ENCODE data around the gene MGAT2. TPM values are rescaled to one million over a fixed set of nuclear protein-coding genes. Genes with fewer than 3 reads are reported as not detected.

MGAT2 gene
- total RNA-seq, 1 experiment from 2014 or later, result 22.9 TPM

- TF ChIP-seq REST (IDR thresholded peaks at IDR 0.05; ENCODE audit: low read depth) (no peak), ZNF274 (IDR thresholded peaks at IDR 0.05; ENCODE audit: low read depth, low read length) (no peak), SIN3A (IDR thresholded peaks at IDR 0.05; ENCODE audit: low read depth) (peak; percentile 76), ELF1 (IDR thresholded peaks at IDR 0.05; ENCODE audit: borderline replicate concordance, low read depth) (peak; percentile 67)
Observed at GRCh38 chr14:49633640-49634546, 13.3 kb downstream of the MGAT2 start (continued).

GRCh38 chr14:49634547-49635334, 14.1 kb downstream of the MGAT2 start, which contains the start of gene DNAAF2:
DNAAF2 (minus strand) TSS chr14:49635244; CDS start chr14:49635149, 95 bp downstream.
- ChIA-PET POLR2A (interaction anchor here (0.8 to 2.7 kb wide), 9 partner anchors 10 to 369 kb away, joined by 3 to 17 read pairs (median 4); partner anchors contain the start of genes MGAT2 and RPL36AL), RAD21 (ENCODE audit: low non-redundant PET in 1 of 2, low total read pairs in 2 of 2, uncharacterized antibody in 2 of 2, unreplicated experiment in 2 of 2) (interaction anchor here (0.5 to 1.1 kb wide), 3 partner anchors 14 to 172 kb away, joined by 3 to 5 read pairs (median 3); partner anchors contain the start of genes KLHDC2 (in 1 of the 2), MGAT2 (in 1 of the 2) and RPL36AL (in 1 of the 2)), CTCF (interaction anchor here (0.8 to 2.1 kb wide), 19 partner anchors 11 to 470 kb away, joined by 3 to 17 read pairs (median 6); partner anchors contain the start of genes KLHDC1, KLHDC2, MGAT2 and NEMF)
- Histone ChIP-seq H3K27me3 (ENCODE audit: insufficient read depth, low read length) (no peaks in the 10 kb centered on the region), H3K4me3 (replicated peaks in 1 of 2; ENCODE audit: low read depth in 1 of 2, low read length in 2 of 2) (peak within 1 kb of the TSS; percentile 83 to 95), H3K9me2 (ENCODE audit: insufficient read depth) (no peaks in the 10 kb centered on the region), H3K4me2 (ENCODE audit: low read length) (peak within 1 kb of the TSS; percentile 87), H3K9me3 (ENCODE audit: control insufficient read depth in 1 of 2, insufficient read depth in 1 of 2, low read depth in 1 of 2, low read length in 2 of 2) (no peaks in the 10 kb centered on the region), H2AFZ (ENCODE audit: low read depth, low read length, poor library complexity, severe bottlenecking) (no peak within 1 kb of the TSS), H3K79me2 (ENCODE audit: insufficient read depth, low read length) (peaks cover 93% of the 10 kb centered on the region), H4K20me1 (ENCODE audit: insufficient read depth) (no peaks in the 10 kb centered on the region; the same call in 1 of the 2 replicates), H3K4me1 (ENCODE audit: control insufficient read depth in 1 of 2, insufficient read depth in 2 of 2, low read length in 2 of 2) (peaks cover 6 to 21% of the 10 kb centered on the region in 2 experiments), H3K27ac (ENCODE audit: low read depth, low read length) (peak within 1 kb of the TSS; percentile 98), H3K9ac (ENCODE audit: low read length) (peak within 1 kb of the TSS; percentile 98), H3K36me3 (ENCODE audit: control insufficient read depth in 1 of 2, insufficient read depth in 2 of 2, low read length in 2 of 2) (peaks cover 6 to 19% of the 10 kb centered on the region in 2 experiments; a peak in 2 of 4 replicates)
- TF ChIP-seq TCF7L2 (IDR thresholded peaks at IDR 0.05; ENCODE audit: borderline replicate concordance, extremely low read depth, insufficient read depth, insufficient read length) (peak; percentile 18), MAX (IDR thresholded peaks at IDR 0.05) (peak; percentile 82), ZFX (IDR thresholded peaks at IDR 0.05) (peak; percentile 30; the same call in 1 of the 2 replicates), EZH2 (IDR thresholded peaks at IDR 0.05) (no peak)
- intact Hi-C loops (cut with micrococcal nuclease), result loop anchor here (1.0 to 5.0 kb wide), 4 partner anchors 134 to 218 kb away; partner anchors contain the start of genes KLHDC2 and NEMF
- TSS peak; percentile 25 for BruUV-seq (replicated peaks)
- ATAC-seq (peak; percentile 27), DNase-seq (ENCODE audit: low read depth, low spot score) (no peak)
